Activated CD4-positive, alpha-beta T cell treated with anti-CD3 and anti-CD28 coated beads, Interleukin-2, amount 50 U/mL, for 24 hours (primary cell): Measurements from ENCODE around the gene SLC32A1.
A peak's percentile ranks its signal among the peaks of the same experiment; 100 is the strongest.

ENCODE experiments used
- DNase-seq, 2 donors: peaks; one replicate each; pipeline ENCODE4 v3.0.0-alpha.2; 2020; ENCODE audit warnings: low read depth in 1 of 2, low spot score in 1 of 2

The SLC32A1 gene

DNA sequence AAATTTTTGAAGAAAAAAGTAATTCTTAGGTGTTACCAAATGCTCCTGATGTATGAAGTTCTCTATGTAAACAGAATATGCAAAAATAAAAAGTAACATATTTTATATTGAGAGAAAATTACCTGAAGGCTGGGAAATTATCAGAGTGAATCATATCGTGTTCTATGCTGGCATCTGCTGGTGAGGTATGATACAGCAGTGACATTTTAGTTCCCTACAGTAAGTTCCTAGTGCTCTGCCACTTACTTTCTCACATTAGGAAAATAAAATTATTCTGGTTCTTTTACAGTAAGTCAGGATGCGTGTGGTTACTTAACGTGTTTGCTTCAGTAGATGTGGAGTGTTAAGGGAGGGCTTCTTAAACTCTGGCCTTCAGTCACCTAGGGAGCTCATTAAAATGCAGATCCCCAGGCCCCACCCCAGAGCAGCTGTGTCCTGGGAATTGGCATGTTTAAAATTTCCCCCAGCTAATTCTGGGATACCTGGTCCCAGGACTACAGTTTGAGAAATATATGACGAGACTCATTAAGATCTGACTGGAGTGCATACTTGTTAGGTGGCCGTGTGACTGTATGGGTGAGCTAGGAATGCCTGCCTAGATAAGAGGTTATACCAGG, 27.2 kb downstream of the SLC32A1 start:
- no peak for DNase-seq

DNA sequence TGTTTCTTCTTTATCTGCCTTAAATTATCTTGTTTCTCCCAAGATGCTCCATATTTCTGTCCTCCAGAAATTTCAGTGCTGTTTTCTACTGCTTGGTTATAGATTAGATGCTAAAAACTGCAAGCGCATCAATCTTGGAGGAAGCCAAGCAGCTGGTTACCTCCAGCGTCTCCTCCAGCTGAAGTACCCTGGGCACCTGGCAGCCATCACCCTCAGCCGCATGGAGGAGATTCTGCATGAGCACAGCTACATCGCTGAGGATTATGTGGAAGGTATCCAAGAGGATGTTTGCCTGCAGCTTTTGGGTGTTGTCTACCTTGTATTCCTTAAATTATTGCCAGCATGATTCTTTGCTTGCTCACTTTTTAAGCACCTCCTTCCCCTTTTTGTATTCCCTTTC, 27.7 kb downstream of the SLC32A1 start:
- DNase-seq = no peak

DNA sequence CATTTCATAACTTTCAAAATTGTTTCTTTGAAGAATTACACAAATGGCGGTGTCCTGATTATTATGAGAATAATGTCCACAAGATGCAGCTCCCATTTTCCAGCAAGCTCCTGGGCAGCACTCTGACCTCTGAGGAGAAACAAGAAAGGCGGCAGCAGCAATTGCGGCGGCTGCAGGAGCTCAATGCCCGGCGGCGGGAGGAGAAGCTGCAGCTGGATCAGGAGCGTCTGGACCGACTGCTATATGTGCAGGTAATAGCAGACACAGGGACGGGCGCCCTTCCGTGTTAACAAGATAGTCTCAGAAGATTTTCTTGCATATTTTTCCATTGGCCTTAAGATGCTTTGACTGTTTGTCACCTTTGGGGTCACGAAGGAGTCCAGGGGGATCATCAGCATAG, 30.6 kb downstream of the SLC32A1 start:
- no peak for DNase-seq

DNA sequence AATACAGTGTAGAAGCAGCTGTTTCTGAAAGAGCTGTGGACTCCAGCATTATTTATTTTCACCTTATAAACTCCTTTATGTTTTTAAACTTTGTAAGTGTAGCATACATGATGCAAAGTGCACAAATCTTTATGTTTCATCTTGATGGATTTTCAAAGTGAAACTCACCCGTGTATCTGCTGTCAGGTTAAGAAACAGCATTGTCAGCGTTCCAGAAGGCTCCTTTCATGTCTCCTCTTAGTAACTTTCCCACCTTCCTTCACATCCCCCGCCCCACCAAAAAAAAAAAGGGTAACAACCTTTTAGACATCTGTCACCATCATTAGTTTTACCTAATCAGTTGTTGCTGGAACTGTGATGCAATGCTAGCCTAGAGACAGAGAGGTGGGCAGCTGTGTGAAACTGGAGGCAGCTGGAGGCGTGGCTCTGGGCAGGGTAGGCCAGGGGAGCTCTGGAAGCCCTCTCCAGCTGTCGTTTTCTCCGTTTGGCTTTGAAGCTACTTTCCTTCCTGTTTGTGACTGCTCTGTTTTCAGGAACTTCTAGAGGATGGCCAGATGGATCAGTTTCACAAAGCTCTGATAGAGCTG, 31.1 kb downstream of the SLC32A1 start:
- no peak for DNase-seq

DNA sequence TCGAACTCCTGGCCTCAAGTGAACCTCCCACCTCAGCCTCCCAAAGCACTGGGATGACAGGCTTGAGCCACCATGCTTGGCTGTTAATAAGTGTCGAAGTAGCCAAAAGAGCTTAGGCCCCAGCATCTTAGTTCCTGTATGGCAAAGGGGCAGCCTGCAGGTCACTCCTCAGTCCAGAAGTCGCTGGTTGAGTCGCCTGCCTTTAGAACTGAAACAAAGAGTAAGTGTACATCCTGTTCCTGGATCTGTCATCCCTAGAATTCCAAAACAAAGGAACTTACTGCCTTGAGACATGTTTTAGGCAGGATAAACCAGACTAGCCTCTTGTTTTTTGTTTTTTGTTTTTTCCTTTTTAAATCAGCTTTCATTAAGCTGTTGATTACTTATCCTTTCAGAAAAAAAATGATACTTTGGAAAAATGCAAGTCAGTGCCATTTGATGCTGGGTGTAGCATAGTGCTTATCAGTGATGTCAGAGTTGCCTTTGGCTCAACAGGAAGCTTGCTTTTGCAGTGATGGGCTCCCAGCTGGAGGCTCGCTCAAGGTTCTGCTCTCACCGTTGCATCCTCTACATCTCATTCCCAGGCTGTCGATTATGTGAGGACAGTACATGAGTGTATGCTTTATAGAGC, 33.0 kb downstream of the SLC32A1 start:
- DNase-seq = no peak

DNA sequence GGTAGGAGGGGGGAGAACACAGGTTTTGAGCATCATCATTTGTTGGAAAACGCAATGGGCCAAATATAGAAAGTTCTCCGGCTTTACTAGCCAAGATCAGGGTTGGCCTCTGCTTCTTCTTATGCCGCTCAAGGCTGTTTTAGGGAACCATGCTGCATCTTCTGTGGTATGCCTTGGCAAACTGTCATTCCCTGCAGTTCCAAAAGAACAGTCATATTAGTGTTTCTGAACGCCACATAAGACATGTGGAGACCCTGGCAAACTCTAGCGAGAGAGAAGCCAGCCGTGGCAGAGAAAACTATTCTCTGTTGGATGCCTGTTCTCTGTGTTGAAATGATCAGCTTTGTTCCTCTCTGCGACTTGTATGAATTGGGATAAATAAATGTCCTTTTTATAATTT, 34.8 kb downstream of the SLC32A1 start:
- DNase-seq = no peak

DNA sequence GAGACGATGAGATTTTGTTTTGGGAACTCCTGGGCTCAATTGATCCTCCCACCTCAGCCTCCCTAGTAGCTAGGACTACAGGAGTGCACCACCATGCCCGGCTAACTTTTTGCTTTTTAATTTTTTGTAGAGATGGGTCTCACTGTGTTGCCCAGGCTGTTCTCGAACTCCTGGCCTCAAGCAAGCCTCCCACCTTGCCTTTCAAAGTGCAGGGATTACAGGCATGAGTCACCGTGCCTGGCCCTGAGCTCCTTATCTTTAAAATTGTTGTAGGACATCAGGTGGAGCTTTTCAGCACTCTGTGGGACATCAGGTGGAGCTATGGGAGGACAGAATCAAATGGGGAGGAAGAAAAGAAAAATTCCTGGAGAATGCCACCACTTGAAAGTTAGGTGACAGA, 36.7 kb downstream of the SLC32A1 start:
- DNase-seq = no peak

DNA sequence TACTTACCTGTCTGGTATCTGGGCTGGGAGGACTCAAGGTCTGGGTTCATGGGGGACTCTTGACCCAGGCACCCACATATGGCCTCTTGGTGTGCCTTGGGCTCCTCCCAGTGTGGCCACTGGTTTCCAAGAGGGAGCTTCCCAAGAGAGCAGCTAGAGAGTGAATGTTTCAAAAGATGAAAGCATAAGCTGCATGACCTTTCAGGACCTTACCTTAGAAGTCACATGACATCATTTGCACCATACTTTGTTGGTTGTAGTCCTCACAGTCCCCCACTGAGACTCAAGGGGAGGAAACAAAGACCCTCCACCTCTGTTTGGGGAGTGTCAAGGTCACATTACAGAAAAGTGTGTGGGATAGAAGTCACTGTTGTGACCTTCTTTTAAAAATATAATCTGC, 37.9 kb downstream of the SLC32A1 start:
- DNase-seq = no peak

DNA sequence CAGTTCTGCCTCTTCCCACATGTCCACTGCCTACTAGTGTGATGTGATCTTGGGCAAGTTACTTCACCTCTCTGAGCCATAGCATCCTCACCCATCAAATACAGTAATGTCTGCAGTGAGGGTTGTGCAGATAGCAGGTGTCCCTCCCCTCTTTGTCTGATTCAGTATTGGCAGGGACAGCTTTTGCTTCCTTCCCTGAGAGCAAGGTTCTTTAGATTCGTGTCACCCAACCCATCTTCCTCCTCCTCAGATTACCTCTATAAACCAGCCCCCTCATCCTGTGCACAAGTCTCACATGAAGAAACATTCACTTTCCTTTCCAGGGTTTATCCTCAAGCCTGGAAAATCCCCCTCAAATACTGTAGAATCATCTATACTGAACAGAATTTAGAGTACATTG, 39.3 kb downstream of the SLC32A1 start:
- DNase-seq = no peak

DNA sequence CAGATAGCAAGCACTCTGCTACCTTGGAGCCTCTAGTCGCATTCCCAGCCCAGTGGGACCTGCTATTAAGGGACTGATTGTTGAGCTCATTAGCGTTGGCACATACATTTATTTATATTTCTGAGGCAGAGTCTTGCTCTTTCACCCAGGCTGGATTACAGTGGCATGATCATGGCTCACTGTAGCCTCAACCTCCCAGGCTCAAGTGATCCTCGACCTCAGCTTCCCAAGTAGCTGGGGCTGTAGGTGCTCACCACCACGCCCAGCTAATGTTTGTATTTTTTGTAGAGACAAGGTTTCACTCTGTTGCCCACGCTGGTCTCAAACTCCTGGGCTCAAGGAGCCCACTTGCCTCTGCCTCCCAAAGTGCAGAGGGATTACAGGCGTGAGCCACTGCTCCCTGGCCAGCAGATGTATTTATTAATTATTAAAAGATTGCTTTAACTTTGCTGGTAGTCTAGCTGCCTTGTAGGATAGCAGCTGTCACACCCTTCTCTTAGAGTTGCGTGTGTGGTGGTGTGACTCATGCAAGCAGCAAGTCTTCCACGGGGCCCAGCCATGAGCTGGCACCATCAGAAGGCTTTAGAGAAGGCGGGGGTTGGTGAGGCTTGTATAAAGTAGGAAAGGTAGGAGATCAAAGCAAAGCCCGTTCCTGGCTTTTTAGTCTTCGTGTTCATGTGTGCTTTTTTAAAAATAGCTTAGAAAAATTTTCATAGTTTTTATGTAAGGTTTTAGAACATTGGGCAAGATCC, 40.5 kb downstream of the SLC32A1 start:
- DNase-seq = peak; percentile 10 to 63

DNA sequence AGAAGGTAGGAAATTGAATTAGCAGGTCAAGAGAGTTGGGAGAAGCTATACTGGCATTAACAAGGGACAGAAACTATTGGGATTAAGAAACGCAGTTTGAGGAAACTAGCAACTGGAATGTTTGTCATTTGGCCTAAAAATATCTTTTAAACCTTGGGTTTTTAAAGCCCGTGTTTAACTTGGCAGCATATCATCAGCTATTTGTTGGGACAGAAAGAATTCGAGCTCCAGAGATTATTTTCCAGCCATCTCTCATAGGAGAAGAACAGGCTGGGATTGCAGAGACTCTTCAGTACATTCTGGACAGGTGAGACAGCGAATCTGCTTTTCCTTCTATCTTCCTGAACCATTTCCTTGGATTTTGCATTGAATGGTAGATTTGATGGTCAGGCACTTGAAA, 41.8 kb downstream of the SLC32A1 start:
- DNase-seq = no peak

DNA sequence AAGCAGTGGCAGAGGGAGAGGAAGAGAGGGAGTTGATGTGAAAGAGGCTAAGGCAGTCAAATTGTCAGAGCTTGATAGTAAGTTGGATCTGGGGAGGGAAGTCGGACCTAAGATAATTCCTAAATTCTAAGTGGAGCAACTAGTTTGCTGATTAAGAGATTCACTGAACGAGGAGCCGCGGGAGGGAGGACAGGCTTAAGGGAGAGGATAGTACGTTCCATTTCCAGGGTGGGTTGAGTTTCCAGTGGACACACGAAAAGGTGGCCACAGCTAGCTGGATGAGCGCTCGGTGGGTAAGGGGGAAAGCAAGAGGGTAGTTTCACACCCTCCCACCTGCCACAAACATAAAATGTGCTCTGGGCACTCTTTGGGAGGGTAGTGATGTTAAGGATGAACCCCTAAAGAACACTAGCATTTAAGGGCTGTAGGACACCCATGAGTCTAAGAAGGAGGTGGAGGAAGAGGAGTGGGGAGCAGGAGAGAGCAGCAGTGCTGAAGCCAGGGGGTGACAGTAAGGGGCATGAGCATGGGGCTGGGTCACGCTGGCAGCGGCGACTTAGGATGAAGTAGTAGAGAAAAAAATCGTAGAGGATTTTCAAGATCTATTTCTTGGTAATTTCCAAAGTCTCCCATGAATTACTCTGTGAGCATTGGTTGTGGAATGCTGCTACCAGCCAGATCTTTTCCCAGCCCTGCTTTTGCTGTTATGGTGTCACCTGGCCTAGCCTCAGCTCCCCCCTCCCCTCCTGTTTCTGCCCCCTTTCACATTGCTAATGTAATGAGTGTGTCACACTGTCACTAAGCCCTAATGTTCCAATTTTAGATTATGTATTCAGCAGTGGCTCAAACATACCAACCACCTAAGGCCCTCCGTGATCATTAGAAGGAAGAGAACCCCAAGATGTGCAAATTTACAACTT, 45.4 kb downstream of the SLC32A1 start:
- DNase-seq = no peak

DNA sequence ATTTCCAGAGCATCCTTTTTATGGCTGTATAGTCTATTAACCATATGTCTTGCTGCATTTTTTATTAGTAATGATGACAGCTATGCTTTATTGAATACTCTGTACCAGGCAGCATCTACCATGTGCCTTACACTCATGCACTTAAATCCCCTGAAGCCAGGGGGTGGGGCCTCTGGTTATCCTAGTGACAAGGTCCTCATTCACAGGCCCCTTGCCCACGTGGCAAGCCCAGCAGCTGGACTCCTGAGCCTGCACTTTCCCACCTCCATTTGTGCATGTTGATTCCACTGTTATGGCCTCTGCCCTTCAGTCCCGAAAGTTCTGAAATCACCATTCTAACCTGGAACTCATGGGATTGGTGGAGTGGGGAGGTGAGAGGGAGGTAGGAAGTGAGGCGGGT, 46.3 kb downstream of the SLC32A1 start:
- no peak for DNase-seq

DNA sequence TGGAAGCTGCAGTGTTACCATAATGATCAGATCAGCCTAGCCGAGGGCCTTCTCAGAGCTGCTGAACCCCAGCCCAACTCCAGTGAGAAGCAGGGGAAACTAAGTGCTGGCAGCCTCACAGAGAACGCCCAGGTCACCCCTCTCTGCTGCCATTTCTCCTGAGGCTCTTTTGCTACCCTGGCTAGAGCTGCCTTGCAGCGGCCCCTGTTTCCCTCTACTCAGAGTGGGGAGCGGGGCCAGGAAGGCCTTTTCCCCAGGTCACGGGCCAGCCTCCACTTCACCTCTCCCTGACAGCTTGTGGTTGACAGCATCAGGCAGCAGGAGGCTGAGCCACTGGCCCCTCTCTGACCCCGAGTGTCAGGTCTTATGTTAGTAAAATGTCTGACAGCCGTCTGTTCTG, 46.7 kb downstream of the SLC32A1 start:
- no peak for DNase-seq

DNA sequence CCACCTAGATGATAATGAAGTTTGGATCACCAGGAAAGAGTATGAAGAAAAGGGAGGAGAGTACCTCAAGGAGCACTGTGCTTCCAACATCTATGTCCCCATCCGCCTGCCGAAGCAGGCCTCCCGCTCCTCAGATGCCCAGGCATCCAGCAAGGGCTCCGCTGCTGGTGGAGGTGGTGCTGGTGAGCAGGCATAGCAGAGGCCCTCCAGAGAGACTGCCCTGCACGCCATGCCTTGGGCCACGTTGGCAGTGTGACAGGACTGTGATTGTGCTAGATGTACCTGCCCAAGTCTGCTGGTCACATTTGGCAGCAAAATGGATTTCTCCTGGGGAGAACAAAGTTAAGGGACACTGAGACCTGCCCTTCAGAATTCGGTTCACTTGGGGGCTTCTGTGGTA, 47.3 kb downstream of the SLC32A1 start:
- DNase-seq = no peak

DNA sequence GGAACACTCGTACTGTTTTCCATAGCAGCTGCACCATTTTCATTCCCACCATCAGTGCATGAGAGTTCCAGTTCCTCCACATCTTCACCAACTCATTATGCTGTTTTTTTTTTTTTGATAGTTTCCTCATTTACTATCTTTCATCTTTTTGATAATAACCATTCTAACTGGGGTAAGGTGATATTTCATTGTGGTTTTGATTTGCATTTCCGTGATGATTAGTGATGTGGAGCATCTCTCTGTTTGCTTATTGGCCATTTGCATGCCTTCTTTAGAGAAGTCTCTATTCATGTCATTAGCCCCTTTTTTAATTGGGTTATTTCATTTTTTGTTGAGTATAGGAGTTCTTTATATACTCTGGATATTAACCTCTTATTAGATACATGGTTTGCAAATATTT, 49.9 kb downstream of the SLC32A1 start:
- DNase-seq = no peak

DNA sequence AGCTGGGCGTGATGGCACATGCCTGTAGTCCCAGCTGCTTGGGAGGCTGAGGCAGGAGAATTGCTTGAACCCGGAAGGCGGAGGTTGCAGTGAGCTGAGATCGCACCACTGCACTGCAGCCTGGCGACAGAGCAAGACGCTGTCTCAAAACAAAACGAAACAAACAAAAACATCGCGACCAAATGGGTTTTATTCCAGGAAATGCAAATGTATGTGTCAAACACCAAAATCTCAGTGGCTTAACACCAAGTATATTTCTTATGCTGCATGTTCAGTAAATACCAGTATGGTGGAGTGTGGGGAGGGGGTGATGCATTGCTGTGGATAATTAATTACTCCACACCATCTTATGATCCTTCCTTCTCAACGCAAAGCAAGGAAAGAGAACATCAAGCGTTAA, 52.1 kb downstream of the SLC32A1 start:
- DNase-seq = no peak
